ENCODE data around the gene ANKRD13C.

ANKRD13C gene

GRCh38 chr1:70315782-70316181 lies 38.7 kb downstream of the ANKRD13C start:
- H3K27me3 ChIP-seq (replicated peaks; ENCODE audit: control insufficient read depth, insufficient read depth, low read length, poor library complexity, severe bottlenecking): no peaks in the 10 kb centered on the region
- no peaks in the 10 kb centered on the region for H3K4me1 ChIP-seq (ENCODE audit: control insufficient read depth, insufficient read depth, low read length, poor library complexity, severe bottlenecking)
- H3K9me3 ChIP-seq (ENCODE audit: control insufficient read depth, low read length): no peaks in the 10 kb centered on the region
- no peak overlapping the region for H3K4me3 ChIP-seq (ENCODE audit: insufficient read depth, low read depth, low read length, poor library complexity, severe bottlenecking)
- peaks cover 11% of the 10 kb centered on the region for H3K36me3 ChIP-seq (ENCODE audit: control insufficient read depth, insufficient read depth, low read length)
- H3K27ac ChIP-seq (ENCODE audit: insufficient read depth, low read length, poor library complexity, severe bottlenecking): no peak overlapping the region
- no peak for DNase-seq

- H3K4me1 ChIP-seq (ENCODE audit: control insufficient read depth, insufficient read depth, low read length, poor library complexity, severe bottlenecking): no peaks in the 10 kb centered on the region
- H3K27ac ChIP-seq (ENCODE audit: insufficient read depth, low read length, poor library complexity, severe bottlenecking): no peak overlapping the region
- H3K36me3 ChIP-seq (ENCODE audit: control insufficient read depth, insufficient read depth, low read length): peaks cover 11% of the 10 kb centered on the region
- no peaks in the 10 kb centered on the region for H3K27me3 ChIP-seq (replicated peaks; ENCODE audit: control insufficient read depth, insufficient read depth, low read length, poor library complexity, severe bottlenecking)
- no peak for DNase-seq
- no peaks in the 10 kb centered on the region for H3K9me3 ChIP-seq (ENCODE audit: control insufficient read depth, low read length)
- H3K4me3 ChIP-seq (ENCODE audit: insufficient read depth, low read depth, low read length, poor library complexity, severe bottlenecking): no peak overlapping the region
These were observed 39.7 kb downstream of the ANKRD13C start for GRCh38 chr1:70314706-70315304.

- Histone ChIP-seq H3K27me3 (replicated peaks; ENCODE audit: control insufficient read depth, insufficient read depth, low read length, poor library complexity, severe bottlenecking) (no peaks in the 10 kb centered on the region), H3K4me3 (ENCODE audit: insufficient read depth, low read depth, low read length, poor library complexity, severe bottlenecking) (no peak overlapping the region), H3K4me1 (ENCODE audit: control insufficient read depth, insufficient read depth, low read length, poor library complexity, severe bottlenecking) (no peaks in the 10 kb centered on the region), H3K9me3 (ENCODE audit: control insufficient read depth, low read length) (no peaks in the 10 kb centered on the region), H3K36me3 (ENCODE audit: control insufficient read depth, insufficient read depth, low read length) (peaks cover 16% of the 10 kb centered on the region), H3K27ac (ENCODE audit: insufficient read depth, low read length, poor library complexity, severe bottlenecking) (no peak overlapping the region)
- DNase-seq: no peak
These were observed 43.2 kb downstream of the ANKRD13C start for GRCh38 chr1:70311369-70311768.

- Histone ChIP-seq H3K4me3 (ENCODE audit: insufficient read depth, low read depth, low read length, poor library complexity, severe bottlenecking) (no peak overlapping the region), H3K4me1 (ENCODE audit: control insufficient read depth, insufficient read depth, low read length, poor library complexity, severe bottlenecking) (no peaks in the 10 kb centered on the region), H3K9me3 (ENCODE audit: control insufficient read depth, low read length) (no peaks in the 10 kb centered on the region), H3K27ac (ENCODE audit: insufficient read depth, low read length, poor library complexity, severe bottlenecking) (no peak overlapping the region), H3K36me3 (ENCODE audit: control insufficient read depth, insufficient read depth, low read length) (peaks cover 36% of the 10 kb centered on the region), H3K27me3 (replicated peaks; ENCODE audit: control insufficient read depth, insufficient read depth, low read length, poor library complexity, severe bottlenecking) (no peaks in the 10 kb centered on the region)
- DNase-seq: no peak
These were observed 55.0 kb downstream of the ANKRD13C start for GRCh38 chr1:70299472-70299871.

- H3K36me3 ChIP-seq (ENCODE audit: control insufficient read depth, insufficient read depth, low read length): peaks cover 60% of the 10 kb centered on the region
- no peaks in the 10 kb centered on the region for H3K4me1 ChIP-seq (ENCODE audit: control insufficient read depth, insufficient read depth, low read length, poor library complexity, severe bottlenecking)
- DNase-seq: no peak
- H3K9me3 ChIP-seq (ENCODE audit: control insufficient read depth, low read length): no peaks in the 10 kb centered on the region
- no peaks in the 10 kb centered on the region for H3K27me3 ChIP-seq (replicated peaks; ENCODE audit: control insufficient read depth, insufficient read depth, low read length, poor library complexity, severe bottlenecking)
- H3K27ac ChIP-seq (ENCODE audit: insufficient read depth, low read length, poor library complexity, severe bottlenecking): no peak overlapping the region
- H3K4me3 ChIP-seq (ENCODE audit: insufficient read depth, low read depth, low read length, poor library complexity, severe bottlenecking): no peak overlapping the region
These were observed 58.8 kb downstream of the ANKRD13C start for GRCh38 chr1:70295749-70296148.

- Histone ChIP-seq H3K4me1 (ENCODE audit: control insufficient read depth, insufficient read depth, low read length, poor library complexity, severe bottlenecking) (no peaks in the 10 kb centered on the region), H3K9me3 (ENCODE audit: control insufficient read depth, low read length) (no peaks in the 10 kb centered on the region), H3K27me3 (replicated peaks; ENCODE audit: control insufficient read depth, insufficient read depth, low read length, poor library complexity, severe bottlenecking) (no peaks in the 10 kb centered on the region), H3K36me3 (ENCODE audit: control insufficient read depth, insufficient read depth, low read length) (peaks cover 50% of the 10 kb centered on the region), H3K4me3 (ENCODE audit: insufficient read depth, low read depth, low read length, poor library complexity, severe bottlenecking) (no peak overlapping the region), H3K27ac (ENCODE audit: insufficient read depth, low read length, poor library complexity, severe bottlenecking) (no peak overlapping the region)
- no peak for DNase-seq
These were observed 61.2 kb downstream of the ANKRD13C start for GRCh38 chr1:70293186-70293843.

GRCh38 chr1:70290218-70290617 lies 64.3 kb downstream of the ANKRD13C start:
- no peak overlapping the region for H3K27ac ChIP-seq (ENCODE audit: insufficient read depth, low read length, poor library complexity, severe bottlenecking)
- H3K36me3 ChIP-seq (ENCODE audit: control insufficient read depth, insufficient read depth, low read length): peaks cover 45% of the 10 kb centered on the region
- no peak for DNase-seq
- no peaks in the 10 kb centered on the region for H3K27me3 ChIP-seq (replicated peaks; ENCODE audit: control insufficient read depth, insufficient read depth, low read length, poor library complexity, severe bottlenecking)
- H3K4me1 ChIP-seq (ENCODE audit: control insufficient read depth, insufficient read depth, low read length, poor library complexity, severe bottlenecking): no peaks in the 10 kb centered on the region
- no peak overlapping the region for H3K4me3 ChIP-seq (ENCODE audit: insufficient read depth, low read depth, low read length, poor library complexity, severe bottlenecking)
- H3K9me3 ChIP-seq (ENCODE audit: control insufficient read depth, low read length): no peaks in the 10 kb centered on the region

- no peak overlapping the region for H3K4me3 ChIP-seq (ENCODE audit: insufficient read depth, low read depth, low read length, poor library complexity, severe bottlenecking)
- no peaks in the 10 kb centered on the region for H3K27me3 ChIP-seq (replicated peaks; ENCODE audit: control insufficient read depth, insufficient read depth, low read length, poor library complexity, severe bottlenecking)
- DNase-seq: no peak
- no peaks in the 10 kb centered on the region for H3K4me1 ChIP-seq (ENCODE audit: control insufficient read depth, insufficient read depth, low read length, poor library complexity, severe bottlenecking)
- H3K36me3 ChIP-seq (ENCODE audit: control insufficient read depth, insufficient read depth, low read length): peaks cover 29% of the 10 kb centered on the region
- no peaks in the 10 kb centered on the region for H3K9me3 ChIP-seq (ENCODE audit: control insufficient read depth, low read length)
- H3K27ac ChIP-seq (ENCODE audit: insufficient read depth, low read length, poor library complexity, severe bottlenecking): no peak overlapping the region
These were observed 66.4 kb downstream of the ANKRD13C start for GRCh38 chr1:70288166-70288565.

- no peaks in the 10 kb centered on the region for H3K4me1 ChIP-seq (ENCODE audit: control insufficient read depth, insufficient read depth, low read length, poor library complexity, severe bottlenecking)
These were observed 68.1 kb downstream of the ANKRD13C start for GRCh38 chr1:70286453-70286852.

GRCh38 chr1:70284366-70284765 lies 70.2 kb downstream of the ANKRD13C start:
- Histone ChIP-seq H3K36me3 (ENCODE audit: control insufficient read depth, insufficient read depth, low read length) (peaks cover 6% of the 10 kb centered on the region), H3K4me1 (ENCODE audit: control insufficient read depth, insufficient read depth, low read length, poor library complexity, severe bottlenecking) (no peaks in the 10 kb centered on the region), H3K9me3 (ENCODE audit: control insufficient read depth, low read length) (no peaks in the 10 kb centered on the region), H3K27ac (ENCODE audit: insufficient read depth, low read length, poor library complexity, severe bottlenecking) (no peak overlapping the region), H3K4me3 (ENCODE audit: insufficient read depth, low read depth, low read length, poor library complexity, severe bottlenecking) (no peak overlapping the region), H3K27me3 (replicated peaks; ENCODE audit: control insufficient read depth, insufficient read depth, low read length, poor library complexity, severe bottlenecking) (no peaks in the 10 kb centered on the region)
- no peak for DNase-seq

More at GRCh38 chr1:70286453-70286852, 68.1 kb downstream of the ANKRD13C start:
- H3K27me3 ChIP-seq (replicated peaks; ENCODE audit: control insufficient read depth, insufficient read depth, low read length, poor library complexity, severe bottlenecking): no peaks in the 10 kb centered on the region
- no peak overlapping the region for H3K4me3 ChIP-seq (ENCODE audit: insufficient read depth, low read depth, low read length, poor library complexity, severe bottlenecking)
- H3K27ac ChIP-seq (ENCODE audit: insufficient read depth, low read length, poor library complexity, severe bottlenecking): no peak overlapping the region
- DNase-seq: no peak
- peaks cover 16% of the 10 kb centered on the region for H3K36me3 ChIP-seq (ENCODE audit: control insufficient read depth, insufficient read depth, low read length)
- H3K9me3 ChIP-seq (ENCODE audit: control insufficient read depth, low read length): no peaks in the 10 kb centered on the region

Data from effector memory CD4-positive, alpha-beta T cell (primary cell).